ENCODE results near the gene CPTP.

The CPTP gene

DNA sequence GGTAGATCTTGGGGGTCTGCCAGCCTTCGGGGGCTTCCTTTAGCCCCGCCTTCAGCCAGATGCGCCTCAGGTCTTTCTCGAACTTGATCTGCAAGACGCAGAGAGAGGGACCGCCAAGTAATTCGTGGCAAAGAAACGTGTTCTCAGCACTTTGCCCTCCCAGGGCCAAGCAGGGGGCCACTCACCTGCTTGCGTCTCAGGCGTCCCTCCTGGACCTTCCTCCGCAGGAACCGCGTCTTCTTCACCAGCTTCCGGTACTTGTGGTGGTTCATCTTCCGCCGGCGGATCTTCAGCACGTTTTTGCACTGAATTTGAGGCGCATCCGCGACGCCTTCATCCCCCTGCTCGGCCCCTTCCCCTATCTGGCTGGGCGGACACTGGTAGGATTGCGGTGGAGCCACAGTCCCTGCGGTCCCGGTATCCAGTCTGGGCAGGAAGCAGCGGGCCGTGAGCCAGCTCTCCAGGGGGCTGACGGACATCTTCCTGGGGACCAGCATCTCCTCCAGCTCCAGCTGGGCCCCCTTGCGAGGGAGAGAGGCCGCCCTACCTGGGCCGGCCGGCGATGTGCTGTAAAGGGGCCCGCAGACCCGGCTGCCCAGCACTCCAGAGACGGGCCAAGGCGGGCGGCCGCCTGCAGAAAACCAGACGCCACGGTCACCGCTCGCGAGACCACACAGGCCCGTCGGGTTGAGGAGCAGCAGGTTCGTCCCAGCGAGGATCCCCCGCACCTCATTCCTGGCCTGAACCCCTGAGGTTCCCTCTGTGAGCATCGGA lies 49.4 kb downstream of the CPTP start:
- Histone ChIP-seq H3K27me3 (ENCODE audit: control insufficient read depth, low read length) (no peaks in the 10 kb centered on the region), H3K9me2 (replicated peaks; ENCODE audit: control insufficient read depth, low read length) (no peaks in the 10 kb centered on the region), H3K4me3 (ENCODE audit: low read length) (peak overlapping the region; percentile 98), H3K4me2 (ENCODE audit: low read length) (peak overlapping the region; percentile 86), H3F3A (ENCODE audit: control insufficient read depth, insufficient read depth) (peaks cover 7% of the 10 kb centered on the region), H3K4me1 (ENCODE audit: control insufficient read depth, low read length) (peaks cover 35% of the 10 kb centered on the region), H4K20me1 (ENCODE audit: control insufficient read depth, insufficient read depth, low read depth, low read length) (peaks cover 6% of the 10 kb centered on the region; the same call in 1 of the 2 replicates), H3K36me3 (ENCODE audit: control insufficient read depth, low read length) (peaks cover 46% of the 10 kb centered on the region), H3K27ac (ENCODE audit: low read depth, low read length) (no peak overlapping the region), H3K9me3 (ENCODE audit: control insufficient read depth, insufficient read depth, low read length) (no peaks in the 10 kb centered on the region), H3K79me2 (ENCODE audit: control insufficient read depth, low read length) (peaks cover 41% of the 10 kb centered on the region)
- no peak for TF ChIP-seq EZH2phosphoT487 (IDR thresholded peaks at IDR 0.05; ENCODE audit: borderline replicate concordance, low read length)
- TF ChIP-seq, protein P1, sequence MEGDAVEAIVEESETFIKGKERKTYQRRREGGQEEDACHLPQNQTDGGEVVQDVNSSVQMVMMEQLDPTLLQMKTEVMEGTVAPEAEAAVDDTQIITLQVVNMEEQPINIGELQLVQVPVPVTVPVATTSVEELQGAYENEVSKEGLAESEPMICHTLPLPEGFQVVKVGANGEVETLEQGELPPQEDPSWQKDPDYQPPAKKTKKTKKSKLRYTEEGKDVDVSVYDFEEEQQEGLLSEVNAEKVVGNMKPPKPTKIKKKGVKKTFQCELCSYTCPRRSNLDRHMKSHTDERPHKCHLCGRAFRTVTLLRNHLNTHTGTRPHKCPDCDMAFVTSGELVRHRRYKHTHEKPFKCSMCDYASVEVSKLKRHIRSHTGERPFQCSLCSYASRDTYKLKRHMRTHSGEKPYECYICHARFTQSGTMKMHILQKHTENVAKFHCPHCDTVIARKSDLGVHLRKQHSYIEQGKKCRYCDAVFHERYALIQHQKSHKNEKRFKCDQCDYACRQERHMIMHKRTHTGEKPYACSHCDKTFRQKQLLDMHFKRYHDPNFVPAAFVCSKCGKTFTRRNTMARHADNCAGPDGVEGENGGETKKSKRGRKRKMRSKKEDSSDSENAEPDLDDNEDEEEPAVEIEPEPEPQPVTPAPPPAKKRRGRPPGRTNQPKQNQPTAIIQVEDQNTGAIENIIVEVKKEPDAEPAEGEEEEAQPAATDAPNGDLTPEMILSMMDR (IDR thresholded peaks at IDR 0.05; ENCODE audit: low read depth, low read length, poor library complexity, severe bottlenecking) = no peak

DNA sequence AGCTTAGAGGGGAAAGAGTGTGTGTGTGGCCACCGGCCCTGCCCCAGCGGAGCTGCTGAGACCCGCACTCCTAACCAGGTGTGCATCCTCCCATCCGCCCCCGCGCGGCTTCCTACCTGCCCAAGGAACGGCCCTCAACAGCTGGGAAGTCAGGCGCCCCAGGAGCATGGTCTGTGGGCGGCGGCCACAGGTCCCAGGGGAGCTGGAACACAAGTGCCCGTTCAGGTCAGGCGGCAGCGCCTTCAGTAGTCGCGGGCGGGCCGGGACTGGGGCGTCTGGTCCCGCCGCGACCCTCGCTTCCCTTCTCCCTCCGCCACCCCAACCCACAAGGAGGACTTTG lies 50.0 kb downstream of the CPTP start:
- no peak for TF ChIP-seq EZH2phosphoT487 (IDR thresholded peaks at IDR 0.05; ENCODE audit: borderline replicate concordance, low read length)
- TF ChIP-seq, protein P1 (IDR thresholded peaks at IDR 0.05; ENCODE audit: low read depth, low read length, poor library complexity, severe bottlenecking) = no peak
- Histone ChIP-seq H3K27ac (ENCODE audit: low read depth, low read length) (peak overlapping the region; percentile 63), H3K27me3 (ENCODE audit: control insufficient read depth, low read length) (no peaks in the 10 kb centered on the region), H3K9me3 (ENCODE audit: control insufficient read depth, insufficient read depth, low read length) (no peaks in the 10 kb centered on the region), H3F3A (ENCODE audit: control insufficient read depth, insufficient read depth) (peaks cover 7% of the 10 kb centered on the region), H3K9me2 (replicated peaks; ENCODE audit: control insufficient read depth, low read length) (no peaks in the 10 kb centered on the region), H3K4me3 (ENCODE audit: low read length) (peak overlapping the region; percentile 98), H3K4me1 (ENCODE audit: control insufficient read depth, low read length) (peaks cover 35% of the 10 kb centered on the region), H3K36me3 (ENCODE audit: control insufficient read depth, low read length) (peaks cover 46% of the 10 kb centered on the region), H3K4me2 (ENCODE audit: low read length) (peak overlapping the region; percentile 86), H3K79me2 (ENCODE audit: control insufficient read depth, low read length) (peaks cover 41% of the 10 kb centered on the region), H4K20me1 (ENCODE audit: control insufficient read depth, insufficient read depth, low read depth, low read length) (peaks cover 6% of the 10 kb centered on the region; the same call in 1 of the 2 replicates)

DNA sequence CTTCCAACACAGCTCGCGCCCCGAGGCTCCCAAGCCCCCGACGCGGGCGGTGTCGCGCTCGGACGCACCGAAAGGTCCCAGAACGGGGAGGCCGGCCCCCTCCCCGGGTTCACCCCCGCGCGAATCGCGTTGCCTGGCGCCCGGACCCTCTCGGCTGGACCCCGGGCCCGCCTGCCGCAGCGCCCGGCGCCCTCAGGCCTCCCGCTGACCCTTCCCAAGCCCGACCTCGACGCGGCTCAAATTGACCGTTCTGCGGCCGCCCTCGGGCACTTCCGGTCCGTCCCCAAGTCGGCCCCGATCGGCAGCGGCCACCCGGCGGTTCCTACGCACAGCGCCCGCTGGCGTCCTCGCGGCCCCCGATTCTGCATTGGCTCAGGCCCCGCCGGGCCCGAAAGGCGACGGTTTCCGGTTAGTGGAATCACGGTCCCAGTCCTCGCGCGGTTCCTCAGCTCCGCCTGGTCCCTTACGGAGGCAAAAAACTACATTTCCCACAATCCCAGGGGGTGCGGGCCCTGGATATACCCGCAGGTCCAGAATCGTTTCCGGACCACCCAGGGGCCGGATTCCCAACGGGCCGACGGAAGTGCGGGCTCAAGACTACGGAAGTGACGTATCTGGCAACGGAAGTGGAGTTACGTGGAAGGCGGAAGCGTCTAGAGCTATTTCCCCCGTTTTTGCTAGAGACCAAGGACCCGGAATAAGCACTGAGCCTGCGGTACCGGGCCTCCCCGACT lies 50.5 kb downstream of the CPTP start, which contains the start of gene AURKAIP1:
TSS of gene AURKAIP1 (minus strand) at position 279 of the 734 bp plus-strand sequence. CDS start 451 bp downstream, outside the sequence.
- H3K36me3 ChIP-seq (ENCODE audit: control insufficient read depth, low read length) = peaks cover 46% of the 10 kb centered on the region
- H3F3A ChIP-seq (ENCODE audit: control insufficient read depth, insufficient read depth) = peaks cover 7% of the 10 kb centered on the region
- no peaks in the 10 kb centered on the region for H3K9me3 ChIP-seq (ENCODE audit: control insufficient read depth, insufficient read depth, low read length)
- H3K9me2 ChIP-seq (replicated peaks; ENCODE audit: control insufficient read depth, low read length) = no peaks in the 10 kb centered on the region
- peaks cover 35% of the 10 kb centered on the region for H3K4me1 ChIP-seq (ENCODE audit: control insufficient read depth, low read length)
- H4K20me1 ChIP-seq (ENCODE audit: control insufficient read depth, insufficient read depth, low read depth, low read length) = peaks cover 6% of the 10 kb centered on the region; the same call in 1 of the 2 replicates
- H3K4me3 ChIP-seq (ENCODE audit: low read length) = peak within 1 kb of the TSS; percentile 98
- H3K27me3 ChIP-seq (ENCODE audit: control insufficient read depth, low read length) = no peaks in the 10 kb centered on the region
- peaks cover 41% of the 10 kb centered on the region for H3K79me2 ChIP-seq (ENCODE audit: control insufficient read depth, low read length)
- H3K27ac ChIP-seq (ENCODE audit: low read depth, low read length) = peak within 1 kb of the TSS; percentile 63
- TF ChIP-seq, protein P1 (IDR thresholded peaks at IDR 0.05; ENCODE audit: low read depth, low read length, poor library complexity, severe bottlenecking) = no peak
- TF ChIP-seq EZH2phosphoT487 (IDR thresholded peaks at IDR 0.05; ENCODE audit: borderline replicate concordance, low read length) = no peak
- peak within 1 kb of the TSS; percentile 86 for H3K4me2 ChIP-seq (ENCODE audit: low read length)

Data from DOHH2 (cell line).